Measurements from ENCODE around the gene NCAN. TPM values are rescaled to one million over a fixed set of nuclear protein-coding genes. Genes with fewer than 3 reads are reported as not detected.

NCAN gene
- total RNA-seq, 2 donors from 2014 or later: 0.05 TPM; not detected in 1

DNA sequence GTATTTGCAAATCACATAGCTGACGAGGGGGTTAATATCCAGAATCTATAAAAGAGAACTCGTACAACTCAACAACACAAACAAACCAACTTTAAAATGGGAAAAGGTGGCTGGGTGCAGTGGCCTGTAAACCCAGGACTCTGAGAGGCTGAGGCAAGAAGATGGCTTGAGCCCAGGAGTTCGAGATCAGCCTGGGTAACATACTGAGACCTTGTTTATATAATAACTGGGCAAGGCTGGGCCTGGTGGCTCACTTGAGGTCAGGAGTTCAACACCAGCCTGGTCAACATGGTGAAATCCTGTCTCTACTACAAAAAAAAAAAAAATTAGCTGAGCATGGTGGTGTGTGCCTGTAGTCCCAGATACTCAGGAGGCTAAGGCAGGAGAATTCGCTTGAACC is 83.2 kb downstream of the NCAN start:
- Histone ChIP-seq H3K4me3 (no peak overlapping the region), H3K4me1 (no peaks in the 10 kb centered on the region), H3K9me3 (no peaks in the 10 kb centered on the region), H3K27ac (no peak overlapping the region), H3K9ac (ENCODE audit: low read depth in 2 of 2, low read length in 2 of 2) (no peak overlapping the region), H3K36me3 (no peaks in the 10 kb centered on the region), H3K27me3 (no peaks in the 10 kb centered on the region)
- no peak for DNase-seq
- intact Hi-C loops (cut with DNase I): no loop called here
- TF ChIP-seq, protein P1, sequence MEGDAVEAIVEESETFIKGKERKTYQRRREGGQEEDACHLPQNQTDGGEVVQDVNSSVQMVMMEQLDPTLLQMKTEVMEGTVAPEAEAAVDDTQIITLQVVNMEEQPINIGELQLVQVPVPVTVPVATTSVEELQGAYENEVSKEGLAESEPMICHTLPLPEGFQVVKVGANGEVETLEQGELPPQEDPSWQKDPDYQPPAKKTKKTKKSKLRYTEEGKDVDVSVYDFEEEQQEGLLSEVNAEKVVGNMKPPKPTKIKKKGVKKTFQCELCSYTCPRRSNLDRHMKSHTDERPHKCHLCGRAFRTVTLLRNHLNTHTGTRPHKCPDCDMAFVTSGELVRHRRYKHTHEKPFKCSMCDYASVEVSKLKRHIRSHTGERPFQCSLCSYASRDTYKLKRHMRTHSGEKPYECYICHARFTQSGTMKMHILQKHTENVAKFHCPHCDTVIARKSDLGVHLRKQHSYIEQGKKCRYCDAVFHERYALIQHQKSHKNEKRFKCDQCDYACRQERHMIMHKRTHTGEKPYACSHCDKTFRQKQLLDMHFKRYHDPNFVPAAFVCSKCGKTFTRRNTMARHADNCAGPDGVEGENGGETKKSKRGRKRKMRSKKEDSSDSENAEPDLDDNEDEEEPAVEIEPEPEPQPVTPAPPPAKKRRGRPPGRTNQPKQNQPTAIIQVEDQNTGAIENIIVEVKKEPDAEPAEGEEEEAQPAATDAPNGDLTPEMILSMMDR (IDR thresholded peaks at IDR 0.05): no peak

DNA sequence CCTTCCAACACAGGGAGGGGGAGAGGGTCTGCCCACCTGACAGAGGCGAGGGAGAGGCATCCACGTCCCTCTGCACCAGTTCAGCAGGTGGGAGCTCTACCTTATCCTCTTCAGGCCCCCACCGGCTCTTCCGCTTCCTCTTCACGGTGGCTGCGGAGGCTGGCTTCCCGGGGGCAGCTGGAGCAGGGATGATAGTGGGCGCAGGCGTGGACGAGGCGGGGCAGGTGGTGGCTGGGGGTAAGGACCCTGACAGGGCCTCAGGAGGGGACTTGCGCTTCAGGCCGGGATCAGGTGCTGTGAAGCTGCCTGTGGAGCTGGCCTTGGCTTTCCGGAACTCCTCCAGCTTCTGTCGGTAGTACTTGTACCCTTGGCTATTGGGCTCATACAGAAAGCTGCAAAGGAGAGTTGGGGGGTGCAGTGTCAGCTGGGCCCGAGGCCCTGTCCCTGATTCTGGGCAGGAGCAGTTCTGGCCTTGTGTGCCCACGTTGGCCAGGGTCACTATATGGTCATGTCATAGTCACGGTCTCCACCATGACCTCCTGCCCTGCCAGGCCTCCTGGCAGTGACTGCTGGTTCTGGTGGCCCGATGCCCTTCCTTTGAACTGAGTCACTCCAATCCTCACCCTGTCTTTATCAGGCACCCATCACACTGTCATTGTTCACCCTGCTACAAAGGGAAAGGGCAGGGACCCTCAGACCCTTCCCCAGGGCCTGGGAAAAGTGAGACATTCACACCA is 85.4 kb downstream of the NCAN start:
- Histone ChIP-seq H3K27me3 (no peaks in the 10 kb centered on the region), H3K4me1 (no peaks in the 10 kb centered on the region), H3K4me3 (no peak overlapping the region), H3K9me3 (no peaks in the 10 kb centered on the region), H3K36me3 (peaks cover 3% of the 10 kb centered on the region), H3K27ac (no peak overlapping the region), H3K9ac (ENCODE audit: low read depth in 2 of 2, low read length in 2 of 2) (no peak overlapping the region)
- TF ChIP-seq, protein P1 (IDR thresholded peaks at IDR 0.05): no peak
- intact Hi-C loops (cut with DNase I): no loop called here
- no peak for DNase-seq

DNA sequence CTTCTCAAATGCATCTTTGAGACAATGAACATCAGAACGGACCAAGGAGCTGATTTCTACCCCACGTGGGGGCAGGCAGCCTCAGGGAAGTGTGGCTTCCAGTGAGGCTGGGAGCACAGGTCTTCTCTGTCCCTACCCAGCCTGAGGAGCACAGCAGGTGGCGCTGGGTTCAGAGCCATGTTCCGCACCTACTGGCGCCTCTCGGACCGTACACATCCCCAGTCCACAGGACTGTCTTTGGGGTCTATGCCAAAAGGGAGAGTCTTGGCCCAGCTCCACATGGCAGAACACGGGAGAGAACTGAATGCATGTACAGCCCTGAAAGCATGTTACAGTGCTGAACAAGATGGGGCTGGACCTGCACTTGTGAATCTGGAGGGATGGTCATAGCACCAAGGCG is 86.0 kb downstream of the NCAN start:
- DNase-seq: no peak
- Histone ChIP-seq H3K9ac (ENCODE audit: low read depth in 2 of 2, low read length in 2 of 2) (no peak overlapping the region), H3K36me3 (peaks cover 3% of the 10 kb centered on the region), H3K4me3 (no peak overlapping the region), H3K27me3 (no peaks in the 10 kb centered on the region), H3K9me3 (no peaks in the 10 kb centered on the region), H3K27ac (no peak overlapping the region), H3K4me1 (no peaks in the 10 kb centered on the region)
- intact Hi-C loops (cut with DNase I): no loop called here
- TF ChIP-seq, protein P1 (IDR thresholded peaks at IDR 0.05): no peak

DNA sequence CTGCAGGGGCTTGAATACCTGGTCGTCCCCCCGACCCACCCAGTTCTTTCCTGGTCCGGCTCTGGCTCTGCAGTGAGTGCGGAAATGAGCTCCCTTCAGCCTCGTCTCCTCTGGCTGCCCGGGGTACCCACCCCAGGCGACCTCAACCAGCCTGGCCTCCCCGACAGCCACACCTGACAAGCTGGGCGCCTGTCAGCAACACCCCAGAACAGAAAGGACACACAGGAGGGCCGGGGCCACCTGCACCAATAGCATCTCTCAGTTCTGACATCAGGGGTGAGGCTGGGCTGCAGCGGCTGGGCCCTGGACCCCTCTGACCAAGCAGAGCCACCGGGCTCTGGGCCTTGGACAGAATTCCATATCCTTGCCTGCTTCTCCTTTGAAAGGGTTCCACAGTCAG is 88.9 kb downstream of the NCAN start:
- H3K27ac ChIP-seq: no peak overlapping the region
- H3K9me3 ChIP-seq: no peaks in the 10 kb centered on the region
- no peaks in the 10 kb centered on the region for H3K27me3 ChIP-seq
- DNase-seq: no peak
- intact Hi-C loops (cut with DNase I): no loop called here
- no peaks in the 10 kb centered on the region for H3K4me1 ChIP-seq
- no peak overlapping the region for H3K9ac ChIP-seq (ENCODE audit: low read depth in 2 of 2, low read length in 2 of 2)
- TF ChIP-seq, protein P1 (IDR thresholded peaks at IDR 0.05): no peak
- peaks cover 6% of the 10 kb centered on the region for H3K36me3 ChIP-seq
- no peak overlapping the region for H3K4me3 ChIP-seq

Other genes with a start within 250 kb of the NCAN start
- gene SUGP2, start 178.4 kb upstream of the NCAN start, total RNA-seq: 10 to 100 TPM; 44.1 to 55.3 TPM
- gene ARMC6, start 178.4 kb upstream of the NCAN start, total RNA-seq: 10 to 100 TPM; 15.0 to 29.4 TPM
- gene SLC25A42, start 148.0 kb upstream of the NCAN start, total RNA-seq: 1 to 10 TPM; 3.7 to 7.9 TPM
- 10 to 100 TPM; 17.6 to 33.6 TPM for gene TMEM161A, start 73.5 kb upstream of the NCAN start, total RNA-seq
- gene MEF2B, start 41.7 kb upstream of the NCAN start, total RNA-seq: 1 to 10 TPM; 1.5 to 3.9 TPM
- 10 to 100 TPM; 27.8 to 27.9 TPM for gene BORCS8, start 19.8 kb upstream of the NCAN start, total RNA-seq
- 10 to 100 TPM; 57.4 to 70.0 TPM for gene RFXANK, start 19.7 kb upstream of the NCAN start, total RNA-seq
- 10 to 100 TPM in 1 of 2 donors, 1 to 10 TPM in 1; 8.1 to 29.5 TPM for gene NR2C2AP, start 8.5 kb upstream of the NCAN start, total RNA-seq
- gene TM6SF2, start 61.3 kb downstream of the NCAN start, total RNA-seq: 10 to 100 TPM in 1 of 2 donors, 1 to 10 TPM in 1; 3.3 to 11.7 TPM
- 10 to 100 TPM; 33.2 to 54.7 TPM for gene SUGP1, start 108.6 kb downstream of the NCAN start, total RNA-seq
- 10 to 100 TPM; 33.5 to 56.7 TPM for gene MAU2, start 108.9 kb downstream of the NCAN start, total RNA-seq
- 100 to 1,000 TPM; 102 to 145 TPM for gene GATAD2A, start 193.7 kb downstream of the NCAN start, total RNA-seq